ENCODE data around the gene SCAMP4. TPM values are rescaled to one million over a fixed set of nuclear protein-coding genes. Genes with fewer than 3 reads are reported as not detected.
"Not testable (repeated sequence)": the region's sequence is repeated elsewhere in the genome, so short reads cannot be mapped to it uniquely, and the experiment has no call there.

The SCAMP4 gene
- polyA plus RNA-seq, 1 donor from 2014 or later, result 12.7 TPM

DNA sequence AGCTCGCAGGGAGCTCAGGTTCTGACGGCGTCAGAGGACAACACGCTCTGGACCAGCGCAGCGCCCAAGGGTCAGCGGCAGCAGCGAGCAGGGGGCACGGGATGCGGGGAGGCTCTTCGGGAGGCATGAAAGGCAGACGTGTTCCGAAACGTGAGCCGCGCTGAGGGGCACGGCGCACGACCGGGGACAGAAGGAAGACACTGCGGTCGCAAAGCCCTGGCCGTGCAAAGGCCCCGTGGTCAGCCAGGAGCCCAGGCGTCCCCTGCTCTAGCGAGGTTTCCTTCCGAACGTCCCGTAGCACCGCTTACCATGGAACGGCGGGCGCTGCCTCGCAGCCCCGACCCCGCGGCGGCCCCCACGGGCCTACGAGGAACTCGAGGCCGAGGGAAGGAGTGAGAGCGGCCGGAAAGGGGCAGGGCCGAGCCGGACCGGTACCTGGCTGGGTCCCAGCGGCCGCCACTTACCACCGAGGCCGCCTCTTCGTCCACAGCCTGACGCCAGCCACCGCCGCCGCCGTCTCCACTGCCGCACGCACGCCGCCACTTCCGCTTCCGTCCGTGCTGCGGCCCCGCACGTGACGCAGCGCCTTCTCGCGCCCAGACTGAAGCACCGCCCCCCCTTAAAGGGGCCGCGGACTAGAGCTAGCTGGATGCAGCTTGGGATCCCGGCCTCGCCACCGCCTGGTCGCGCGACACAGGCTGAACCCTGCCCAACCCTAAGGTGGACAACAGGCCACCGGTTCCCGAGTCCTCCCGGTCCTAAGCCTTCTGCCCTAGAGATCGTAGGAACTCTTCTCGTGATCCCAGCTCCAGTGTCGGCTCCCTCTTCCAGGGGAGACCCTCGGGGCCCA is 29.3 kb upstream of the SCAMP4 start:
- H3K27ac ChIP-seq (ENCODE audit: low read length), result peak overlapping the region; percentile 68
- peaks cover 17% of the 10 kb centered on the region for H3K79me2 ChIP-seq (replicated peaks; ENCODE audit: insufficient read depth, low read length)
- no peaks in the 10 kb centered on the region for H3K9me3 ChIP-seq (ENCODE audit: low read length)
- no peaks in the 10 kb centered on the region for H3K27me3 ChIP-seq (ENCODE audit: insufficient read depth, low read depth, low read length)
- H4K20me1 ChIP-seq (ENCODE audit: insufficient read depth), result peaks cover 4% of the 10 kb centered on the region
- peak overlapping the region; percentile 81 for H3K9ac ChIP-seq (ENCODE audit: low read length)
- H3K4me3 ChIP-seq (ENCODE audit: low read length), result peak overlapping the region; percentile 99
- TF ChIP-seq POLR2AphosphoS5 (IDR thresholded peaks at IDR 0.05) (peak; percentile 96), EZH2 (IDR thresholded peaks at IDR 0.05; ENCODE audit: borderline replicate concordance, insufficient read depth, low read length, poor library complexity, severe bottlenecking) (no peak), EP300 (conservative IDR thresholded peaks at IDR 0.05; ENCODE audit: poor library complexity, severe bottlenecking) (peak; percentile 23), RAD21 (conservative IDR thresholded peaks at IDR 0.05) (peak; percentile 20), TAF1 (IDR thresholded peaks at IDR 0.05; ENCODE audit: low read depth) (no peak), SMC3 (conservative IDR thresholded peaks at IDR 0.05; ENCODE audit: poor library complexity) (peak; percentile 31), MXI1 (conservative IDR thresholded peaks at IDR 0.05; ENCODE audit: poor library complexity, severe bottlenecking) (peak; percentile 95)
- TF ChIP-seq, protein P1, sequence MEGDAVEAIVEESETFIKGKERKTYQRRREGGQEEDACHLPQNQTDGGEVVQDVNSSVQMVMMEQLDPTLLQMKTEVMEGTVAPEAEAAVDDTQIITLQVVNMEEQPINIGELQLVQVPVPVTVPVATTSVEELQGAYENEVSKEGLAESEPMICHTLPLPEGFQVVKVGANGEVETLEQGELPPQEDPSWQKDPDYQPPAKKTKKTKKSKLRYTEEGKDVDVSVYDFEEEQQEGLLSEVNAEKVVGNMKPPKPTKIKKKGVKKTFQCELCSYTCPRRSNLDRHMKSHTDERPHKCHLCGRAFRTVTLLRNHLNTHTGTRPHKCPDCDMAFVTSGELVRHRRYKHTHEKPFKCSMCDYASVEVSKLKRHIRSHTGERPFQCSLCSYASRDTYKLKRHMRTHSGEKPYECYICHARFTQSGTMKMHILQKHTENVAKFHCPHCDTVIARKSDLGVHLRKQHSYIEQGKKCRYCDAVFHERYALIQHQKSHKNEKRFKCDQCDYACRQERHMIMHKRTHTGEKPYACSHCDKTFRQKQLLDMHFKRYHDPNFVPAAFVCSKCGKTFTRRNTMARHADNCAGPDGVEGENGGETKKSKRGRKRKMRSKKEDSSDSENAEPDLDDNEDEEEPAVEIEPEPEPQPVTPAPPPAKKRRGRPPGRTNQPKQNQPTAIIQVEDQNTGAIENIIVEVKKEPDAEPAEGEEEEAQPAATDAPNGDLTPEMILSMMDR (IDR thresholded peaks at IDR 0.05; ENCODE audit: poor library complexity, severe bottlenecking), result peak; percentile 28
- TF ChIP-seq, protein P2, sequence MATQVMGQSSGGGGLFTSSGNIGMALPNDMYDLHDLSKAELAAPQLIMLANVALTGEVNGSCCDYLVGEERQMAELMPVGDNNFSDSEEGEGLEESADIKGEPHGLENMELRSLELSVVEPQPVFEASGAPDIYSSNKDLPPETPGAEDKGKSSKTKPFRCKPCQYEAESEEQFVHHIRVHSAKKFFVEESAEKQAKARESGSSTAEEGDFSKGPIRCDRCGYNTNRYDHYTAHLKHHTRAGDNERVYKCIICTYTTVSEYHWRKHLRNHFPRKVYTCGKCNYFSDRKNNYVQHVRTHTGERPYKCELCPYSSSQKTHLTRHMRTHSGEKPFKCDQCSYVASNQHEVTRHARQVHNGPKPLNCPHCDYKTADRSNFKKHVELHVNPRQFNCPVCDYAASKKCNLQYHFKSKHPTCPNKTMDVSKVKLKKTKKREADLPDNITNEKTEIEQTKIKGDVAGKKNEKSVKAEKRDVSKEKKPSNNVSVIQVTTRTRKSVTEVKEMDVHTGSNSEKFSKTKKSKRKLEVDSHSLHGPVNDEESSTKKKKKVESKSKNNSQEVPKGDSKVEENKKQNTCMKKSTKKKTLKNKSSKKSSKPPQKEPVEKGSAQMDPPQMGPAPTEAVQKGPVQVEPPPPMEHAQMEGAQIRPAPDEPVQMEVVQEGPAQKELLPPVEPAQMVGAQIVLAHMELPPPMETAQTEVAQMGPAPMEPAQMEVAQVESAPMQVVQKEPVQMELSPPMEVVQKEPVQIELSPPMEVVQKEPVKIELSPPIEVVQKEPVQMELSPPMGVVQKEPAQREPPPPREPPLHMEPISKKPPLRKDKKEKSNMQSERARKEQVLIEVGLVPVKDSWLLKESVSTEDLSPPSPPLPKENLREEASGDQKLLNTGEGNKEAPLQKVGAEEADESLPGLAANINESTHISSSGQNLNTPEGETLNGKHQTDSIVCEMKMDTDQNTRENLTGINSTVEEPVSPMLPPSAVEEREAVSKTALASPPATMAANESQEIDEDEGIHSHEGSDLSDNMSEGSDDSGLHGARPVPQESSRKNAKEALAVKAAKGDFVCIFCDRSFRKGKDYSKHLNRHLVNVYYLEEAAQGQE (IDR thresholded peaks at IDR 0.05; ENCODE audit: borderline replicate concordance), result no peak
- no peaks in the 10 kb centered on the region for H3K9me2 ChIP-seq (ENCODE audit: insufficient read depth, low read length)
- H2AFZ ChIP-seq (ENCODE audit: low read depth, low read length), result peak overlapping the region; percentile 24
- no peaks in the 10 kb centered on the region for H3F3A ChIP-seq (ENCODE audit: insufficient read depth, low read length, poor library complexity, severe bottlenecking)
- no peaks in the 10 kb centered on the region for H3K36me3 ChIP-seq (ENCODE audit: insufficient read depth, low read length)
- peak overlapping the region; percentile 88 for H3K4me2 ChIP-seq (ENCODE audit: low read length)

DNA sequence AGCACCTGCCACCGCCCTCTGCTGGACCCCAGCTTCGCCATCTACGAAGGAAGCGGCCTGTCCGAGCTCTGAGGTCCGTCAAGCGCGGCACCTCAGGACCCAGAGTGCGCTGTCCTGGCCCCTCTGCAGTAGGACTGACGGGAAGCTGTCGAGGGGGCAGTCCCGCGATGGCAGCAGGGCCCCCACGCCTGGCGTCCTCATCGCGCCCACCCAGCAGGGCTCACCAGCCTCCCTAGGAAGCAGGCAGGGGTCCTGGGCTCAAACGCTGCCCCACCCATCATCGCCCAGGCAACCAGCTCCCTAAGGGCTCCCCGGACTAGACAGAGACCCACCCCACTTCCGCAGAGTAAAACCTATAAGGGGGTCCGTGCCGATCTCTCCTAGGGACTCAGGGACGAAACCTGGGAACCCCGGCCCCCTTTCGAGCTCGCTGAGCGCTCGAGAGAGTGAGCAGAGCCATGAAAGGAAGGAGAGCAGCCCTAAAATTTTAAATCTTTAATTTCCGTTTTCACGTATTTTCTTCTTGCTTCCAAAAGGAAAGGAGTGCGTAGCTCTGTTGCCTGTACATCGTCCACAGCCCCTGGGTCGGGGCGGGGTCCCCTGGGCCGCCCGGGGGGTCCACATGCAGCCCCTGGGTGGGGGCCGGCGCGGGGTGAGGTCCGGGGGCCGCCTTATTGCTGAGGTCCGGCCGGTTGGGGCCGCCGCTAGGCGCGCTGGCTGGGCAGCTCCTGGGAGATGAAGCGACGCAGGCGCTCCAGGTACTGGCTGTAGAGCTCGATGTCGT is 28.5 kb upstream of the SCAMP4 start:
- H3K9me2 ChIP-seq (ENCODE audit: insufficient read depth, low read length); H3K36me3 ChIP-seq (ENCODE audit: insufficient read depth, low read length); H3F3A ChIP-seq (ENCODE audit: insufficient read depth, low read length, poor library complexity, severe bottlenecking); H2AFZ ChIP-seq (ENCODE audit: low read depth, low read length); H3K27me3 ChIP-seq (ENCODE audit: insufficient read depth, low read depth, low read length); H3K9me3 ChIP-seq (ENCODE audit: low read length); H4K20me1 ChIP-seq (ENCODE audit: insufficient read depth): not testable (repeated sequence)
- Histone ChIP-seq H3K79me2 (replicated peaks; ENCODE audit: insufficient read depth, low read length) (peaks cover 17% of the 10 kb centered on the region), H3K4me2 (ENCODE audit: low read length) (peak overlapping the region; percentile 70), H3K4me3 (ENCODE audit: low read length) (peak overlapping the region; percentile 99), H3K9ac (ENCODE audit: low read length) (peak overlapping the region; percentile 81), H3K27ac (ENCODE audit: low read length) (peak overlapping the region; percentile 68)

DNA sequence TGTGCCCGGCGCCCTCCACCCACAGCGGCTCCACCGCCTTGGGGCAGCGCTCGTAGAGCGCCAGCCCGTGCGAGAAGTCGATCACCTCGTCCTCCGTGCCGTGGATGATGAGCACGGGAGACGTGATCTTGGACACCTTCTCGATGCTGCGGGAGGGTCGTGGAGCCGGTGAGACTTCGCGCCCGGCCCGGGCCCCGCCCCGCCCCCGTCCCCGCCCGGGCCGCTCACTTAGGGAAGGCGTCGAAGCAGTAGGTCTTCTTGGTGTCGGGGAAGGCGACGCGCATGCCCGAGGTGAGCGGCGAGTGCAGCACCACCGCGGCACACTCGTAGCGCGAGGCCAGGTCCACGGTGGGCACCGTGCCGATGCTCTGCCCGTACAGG is 27.9 kb upstream of the SCAMP4 start:
- not testable (repeated sequence) for H3K9ac ChIP-seq (ENCODE audit: low read length); H3K4me3 ChIP-seq (ENCODE audit: low read length); H3K36me3 ChIP-seq (ENCODE audit: insufficient read depth, low read length); H3K9me2 ChIP-seq (ENCODE audit: insufficient read depth, low read length); H2AFZ ChIP-seq (ENCODE audit: low read depth, low read length); H3K27me3 ChIP-seq (ENCODE audit: insufficient read depth, low read depth, low read length); H3K4me2 ChIP-seq (ENCODE audit: low read length); H3K9me3 ChIP-seq (ENCODE audit: low read length); H3K27ac ChIP-seq (ENCODE audit: low read length); H4K20me1 ChIP-seq (ENCODE audit: insufficient read depth); H3F3A ChIP-seq (ENCODE audit: insufficient read depth, low read length, poor library complexity, severe bottlenecking)
- peaks cover 18% of the 10 kb centered on the region for H3K79me2 ChIP-seq (replicated peaks; ENCODE audit: insufficient read depth, low read length)

DNA sequence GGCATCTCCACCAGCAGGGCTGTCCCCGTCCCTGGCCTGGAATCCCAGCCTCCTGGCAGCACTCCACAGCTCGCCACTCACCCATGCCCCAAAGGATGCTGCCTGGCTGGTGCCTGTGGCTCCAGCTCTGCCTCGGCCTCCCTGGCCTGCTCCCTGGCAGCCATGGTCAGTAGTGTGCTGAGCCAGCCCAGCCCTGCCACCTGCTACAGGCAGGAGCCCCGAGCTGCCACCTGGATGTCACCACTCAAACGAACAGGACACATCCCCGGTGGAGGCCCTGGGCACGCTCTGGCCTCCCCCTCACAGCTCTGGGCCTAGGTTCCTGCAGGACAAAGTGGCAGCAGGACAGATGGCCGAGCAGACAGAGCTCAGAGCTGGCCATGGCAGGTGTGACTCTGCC is 26.6 kb upstream of the SCAMP4 start:
- not testable (repeated sequence) for H2AFZ ChIP-seq (ENCODE audit: low read depth, low read length); H3K9ac ChIP-seq (ENCODE audit: low read length); H3K36me3 ChIP-seq (ENCODE audit: insufficient read depth, low read length); H3F3A ChIP-seq (ENCODE audit: insufficient read depth, low read length, poor library complexity, severe bottlenecking); H3K4me3 ChIP-seq (ENCODE audit: low read length); H4K20me1 ChIP-seq (ENCODE audit: insufficient read depth); H3K27ac ChIP-seq (ENCODE audit: low read length); H3K9me3 ChIP-seq (ENCODE audit: low read length); H3K4me2 ChIP-seq (ENCODE audit: low read length); H3K27me3 ChIP-seq (ENCODE audit: insufficient read depth, low read depth, low read length); H3K9me2 ChIP-seq (ENCODE audit: insufficient read depth, low read length)
- peaks cover 28% of the 10 kb centered on the region for H3K79me2 ChIP-seq (replicated peaks; ENCODE audit: insufficient read depth, low read length)
